ELR (cell line): ENCODE results near the gene ST3GAL4.

Experiments used
- DNase-seq: peaks from one replicate; pipeline ENCODE4 v3.0.0-alpha.2; 2015; ENCODE audit warnings: low read depth

The ST3GAL4 gene

GRCh38 chr11:126426820-126427749, 71.6 kb downstream of the ST3GAL4 start:
- DNase-seq = no peak

DNA sequence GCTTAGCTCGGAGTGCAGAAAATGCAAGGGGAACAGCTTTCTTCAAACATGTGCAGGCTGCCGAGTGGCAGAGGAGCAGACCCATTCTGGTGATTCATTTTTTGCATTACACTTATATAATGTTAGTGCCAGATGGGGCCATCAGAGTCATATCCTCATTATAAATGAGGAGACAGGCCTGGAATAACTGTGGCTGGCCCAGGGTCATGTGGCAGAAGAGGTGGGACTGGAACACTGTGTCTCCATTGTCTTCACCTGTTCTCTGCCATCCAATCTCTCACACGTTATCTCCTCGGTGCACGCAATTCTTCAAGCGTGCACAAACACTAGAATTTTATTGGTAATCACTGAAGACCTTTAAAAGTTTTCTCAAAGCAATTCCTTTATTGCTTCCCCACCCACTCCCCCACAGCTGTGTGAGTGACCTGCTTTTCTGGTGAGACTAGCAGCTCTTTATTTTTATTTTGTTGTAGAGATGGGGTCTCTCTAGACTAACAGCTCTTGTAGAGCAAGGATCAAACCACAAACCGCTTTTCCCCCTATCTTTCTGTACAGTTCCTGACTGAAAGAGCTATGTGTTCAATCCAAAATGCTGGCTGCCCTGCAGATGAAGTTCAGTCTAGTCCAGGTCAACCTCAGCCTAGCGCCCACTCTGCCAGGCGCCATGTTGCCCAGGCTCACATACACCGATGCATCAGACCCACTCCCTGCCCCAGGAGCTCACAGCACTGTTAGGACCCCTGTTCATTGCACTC, 75.3 kb downstream of the ST3GAL4 start:
- DNase-seq = peak; percentile 39

- peak; percentile 89 for DNase-seq
Observed at GRCh38 chr11:126431401-126432064, 76.0 kb downstream of the ST3GAL4 start.

GRCh38 chr11:126432065-126432461, 76.6 kb downstream of the ST3GAL4 start:
- no peak for DNase-seq

GRCh38 chr11:126432525-126432924, 77.0 kb downstream of the ST3GAL4 start:
- DNase-seq = no peak

- no peak for DNase-seq
Observed at GRCh38 chr11:126433244-126433846, 77.9 kb downstream of the ST3GAL4 start.

DNA sequence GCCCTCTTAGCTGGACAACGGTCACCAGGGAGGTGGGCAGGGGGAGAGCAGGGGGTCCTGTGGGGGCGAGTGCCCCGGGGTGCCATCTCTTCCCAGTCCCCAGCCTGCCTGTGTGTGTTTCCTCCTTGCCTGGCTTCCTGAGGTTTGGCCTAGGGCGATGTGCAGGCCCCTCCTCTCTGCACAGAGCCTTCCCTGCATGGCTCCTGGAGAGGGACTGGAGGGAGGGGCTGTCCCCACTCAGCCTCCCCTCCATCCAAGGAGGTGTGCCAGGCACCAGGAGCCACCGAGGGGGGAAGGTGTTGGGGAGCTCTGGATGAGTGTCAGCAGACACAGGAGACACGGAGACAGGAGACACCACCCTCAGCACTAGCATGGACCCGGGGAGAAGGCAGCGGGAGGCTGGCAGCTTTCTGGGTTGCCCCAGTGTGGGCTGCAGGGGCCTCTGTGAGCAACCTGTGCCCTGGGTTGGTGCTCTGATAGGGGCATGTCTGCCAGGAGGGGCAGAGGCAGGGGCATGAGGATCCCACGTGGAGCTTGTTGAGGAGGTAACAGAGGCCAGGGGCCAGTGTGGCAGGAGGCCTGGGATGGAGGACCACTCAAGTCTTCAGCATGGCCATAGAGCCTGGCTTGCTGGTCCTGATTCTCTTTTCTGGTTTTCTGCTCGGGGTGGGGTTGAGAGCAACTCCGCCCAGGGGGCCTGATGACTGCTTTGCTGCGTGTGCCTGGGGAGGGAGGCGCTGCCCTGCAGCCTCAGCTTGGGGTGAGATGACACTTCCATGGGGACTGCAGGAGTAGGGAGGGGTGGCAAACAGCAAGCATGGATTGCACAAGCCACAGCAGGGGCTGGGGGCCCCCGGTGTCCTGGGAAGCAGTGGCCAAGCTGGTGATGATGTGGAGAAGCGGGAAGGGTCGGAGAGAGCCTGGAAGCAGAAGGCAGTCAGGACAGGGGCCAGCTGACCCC, 78.8 kb downstream of the ST3GAL4 start:
- no peak for DNase-seq

GRCh38 chr11:126434950-126435335, 79.5 kb downstream of the ST3GAL4 start:
- no peak for DNase-seq

DNA sequence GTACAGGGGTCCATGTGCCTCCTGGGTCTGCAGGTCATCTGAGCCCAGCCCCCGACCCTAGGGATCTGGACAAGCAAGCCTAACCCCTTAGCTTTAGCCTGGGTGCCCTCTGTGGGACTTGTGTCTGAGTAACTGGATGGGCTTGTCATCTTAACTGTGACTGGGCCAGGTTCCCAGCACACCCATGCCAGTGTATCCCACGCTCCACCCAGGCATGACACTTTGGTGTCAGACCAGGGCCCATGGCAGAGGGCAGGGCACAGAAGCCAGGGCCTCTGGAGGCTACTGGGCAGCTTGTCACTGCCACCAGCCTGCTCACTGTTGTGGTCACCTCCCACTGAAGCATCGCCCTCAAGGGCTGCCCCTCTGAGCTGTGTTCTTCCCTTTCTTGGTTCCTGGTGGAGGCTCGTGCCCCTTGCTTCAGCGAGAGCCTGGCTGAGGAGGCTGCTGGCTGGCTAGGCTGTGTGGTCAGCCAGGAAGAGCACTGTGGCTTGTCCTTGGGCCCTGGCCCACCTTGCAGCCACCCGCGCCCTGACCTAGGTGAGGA, 80.8 kb downstream of the ST3GAL4 start:
- DNase-seq = no peak

- no peak for DNase-seq
Observed at GRCh38 chr11:126437731-126438130, 82.2 kb downstream of the ST3GAL4 start.

DNA sequence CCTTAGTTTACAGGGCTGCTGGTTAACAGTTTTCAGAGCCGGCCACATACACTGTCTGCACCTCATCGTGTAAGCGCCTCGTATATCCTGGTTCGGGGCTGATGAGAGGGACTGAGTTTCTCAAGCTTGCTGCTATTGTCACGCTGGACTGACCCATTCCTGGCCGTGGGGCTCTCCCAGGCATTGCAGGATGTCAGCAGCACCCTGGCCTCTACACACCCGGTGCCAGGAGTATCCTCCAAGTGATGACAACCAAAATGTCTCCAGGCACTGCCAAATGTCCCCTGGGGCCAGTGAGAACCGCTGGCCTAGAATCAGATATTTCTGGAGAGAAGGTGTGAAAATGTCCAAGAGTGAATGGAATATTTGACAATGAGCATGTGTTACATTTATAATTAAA, 82.8 kb downstream of the ST3GAL4 start:
- no peak for DNase-seq

GRCh38 chr11:126438691-126439090, 83.2 kb downstream of the ST3GAL4 start:
- DNase-seq = no peak

DNA sequence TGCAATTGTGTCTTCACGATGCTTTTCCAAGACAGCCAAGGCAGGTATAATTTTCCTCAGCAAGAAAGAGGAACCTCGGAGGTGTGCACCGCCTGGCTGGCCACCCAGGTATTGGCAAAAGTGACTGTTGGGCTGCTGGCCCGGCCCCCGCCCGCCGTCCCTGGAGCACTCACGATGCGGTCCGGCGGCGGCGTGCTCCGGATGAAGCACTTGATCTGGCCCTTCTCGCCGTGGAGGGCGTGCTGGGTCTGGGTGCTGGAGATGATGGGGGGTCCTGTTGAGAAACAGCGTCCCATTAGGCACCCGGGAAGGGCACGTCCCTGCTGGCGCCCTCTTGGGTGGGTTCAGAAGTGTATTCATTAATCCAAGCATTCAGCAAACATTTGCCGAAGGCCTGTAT, 84.8 kb downstream of the ST3GAL4 start:
- DNase-seq = no peak

- peak; percentile 77 for DNase-seq
Observed at GRCh38 chr11:126440792-126441514, 85.5 kb downstream of the ST3GAL4 start.

DNA sequence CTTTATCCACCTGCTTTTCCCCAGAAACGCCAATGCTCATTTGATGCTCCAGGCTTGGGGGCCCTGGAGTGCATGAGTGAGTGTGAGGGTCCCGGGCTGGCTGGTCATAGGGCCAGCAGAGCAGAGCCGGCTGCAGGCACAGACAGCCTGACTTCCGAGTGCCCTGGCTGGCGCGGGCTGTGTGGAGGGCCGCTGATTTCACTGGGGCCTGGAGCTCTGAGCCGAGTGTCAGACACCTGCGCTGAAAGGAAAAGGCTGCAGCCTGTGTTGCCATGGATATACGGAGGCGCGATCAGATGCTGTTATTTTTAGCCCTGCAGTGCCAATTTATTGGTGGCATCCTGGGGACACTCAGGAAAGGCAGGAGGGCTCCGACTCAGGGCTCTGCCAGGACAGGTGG, 87.6 kb downstream of the ST3GAL4 start:
- DNase-seq = no peak

DNA sequence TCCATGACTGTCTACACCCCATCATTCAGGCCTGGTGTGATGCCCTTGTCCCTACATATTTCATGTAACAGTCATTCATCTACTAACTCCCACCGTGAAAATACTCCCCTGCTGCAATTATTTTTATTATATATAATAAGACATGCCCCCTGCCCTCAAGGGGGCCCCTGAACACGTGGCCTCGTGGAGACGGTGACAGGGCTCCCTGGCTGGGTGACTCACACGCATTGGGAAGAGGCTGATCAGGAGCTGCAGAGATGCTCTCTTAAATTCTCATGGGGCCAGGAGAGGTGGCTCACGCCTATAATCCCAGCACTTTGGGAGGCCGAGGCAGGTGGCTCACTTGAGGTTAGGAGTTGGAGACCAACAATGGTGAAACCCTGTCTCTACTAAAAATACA, 88.6 kb downstream of the ST3GAL4 start:
- DNase-seq = peak; percentile 53

GRCh38 chr11:126446581-126446980, 91.1 kb downstream of the ST3GAL4 start:
- DNase-seq = no peak

GRCh38 chr11:126450198-126450597, 94.7 kb downstream of the ST3GAL4 start:
- DNase-seq = no peak

- DNase-seq = no peak
Observed at GRCh38 chr11:126450806-126451205, 95.3 kb downstream of the ST3GAL4 start.

DNA sequence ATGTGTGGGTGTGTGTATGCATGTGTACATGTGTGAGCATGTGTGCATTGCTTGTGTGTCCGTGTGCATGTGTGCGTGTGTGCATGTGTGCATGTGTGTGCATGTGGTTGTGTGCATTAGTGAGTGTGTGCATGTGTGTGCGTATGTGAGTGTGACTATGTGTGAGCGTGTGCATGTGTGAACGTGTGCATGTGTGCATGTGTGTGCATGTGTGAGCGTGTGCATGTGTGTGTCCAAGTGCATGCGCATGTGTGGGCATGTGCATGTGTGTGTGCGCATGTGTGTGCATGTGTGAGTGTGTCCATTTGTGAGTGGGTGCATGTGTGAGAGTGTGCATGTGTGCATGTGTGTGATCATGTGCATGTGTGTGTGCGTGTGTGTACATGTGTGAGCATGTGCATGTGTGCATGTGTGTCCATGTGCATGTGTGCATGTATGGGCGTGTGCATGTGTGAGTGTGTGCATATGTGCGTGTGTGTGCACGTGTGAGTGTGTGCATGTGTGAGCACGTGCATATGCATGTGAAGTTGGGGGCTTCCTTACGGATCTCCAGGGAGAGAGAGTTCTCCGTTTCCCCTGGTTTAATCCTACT, 95.8 kb downstream of the ST3GAL4 start:
- DNase-seq = no peak
